HG02763 (cell line): ENCODE measurements around the gene HRH1.
"Not testable (repeated sequence)": the region's sequence is repeated elsewhere in the genome, so short reads cannot be mapped to it uniquely, and the experiment has no call there.

ENCODE experiments used
- ATAC-seq: cut with Tn5 transposase; IDR thresholded peaks from one replicate; pipeline ENCODE4 v1.9.1; 2021; ENCODE audit warnings: mild to moderate bottlenecking, moderate library complexity; ENCODE audit not compliant: unreplicated experiment

The HRH1 gene

GRCh38 chr3:11201251-11202019, 47.1 kb downstream of the HRH1 start:
- ATAC-seq: no peak

GRCh38 chr3:11203961-11204360, 49.7 kb downstream of the HRH1 start:
- ATAC-seq: no peak

GRCh38 chr3:11204697-11205348, 50.5 kb downstream of the HRH1 start:
- ATAC-seq: no peak

- not testable (repeated sequence) for ATAC-seq
Observed at GRCh38 chr3:11205881-11206280, 51.6 kb downstream of the HRH1 start.

GRCh38 chr3:11206316-11206715, 52.0 kb downstream of the HRH1 start:
- no peak for ATAC-seq

GRCh38 chr3:11206953-11207352, 52.7 kb downstream of the HRH1 start:
- ATAC-seq: no peak

GRCh38 chr3:11211531-11212298, 57.4 kb downstream of the HRH1 start:
- ATAC-seq: no peak

- ATAC-seq: no peak
Observed at GRCh38 chr3:11212299-11212608, 58.0 kb downstream of the HRH1 start.

- ATAC-seq: no peak
Observed at GRCh38 chr3:11212784-11213183, 58.5 kb downstream of the HRH1 start.

GRCh38 chr3:11213810-11214450, 59.6 kb downstream of the HRH1 start:
- ATAC-seq: no peak

- ATAC-seq: no peak
Observed at GRCh38 chr3:11214451-11214978, 60.2 kb downstream of the HRH1 start.

- not testable (repeated sequence) for ATAC-seq
Observed at GRCh38 chr3:11217370-11217769, 63.1 kb downstream of the HRH1 start.

- no peak for ATAC-seq
Observed at GRCh38 chr3:11220230-11220629, 65.9 kb downstream of the HRH1 start.

GRCh38 chr3:11221818-11222415, 67.6 kb downstream of the HRH1 start:
- ATAC-seq: no peak

- ATAC-seq: no peak
Observed at GRCh38 chr3:11224010-11224409, 69.7 kb downstream of the HRH1 start.

GRCh38 chr3:11224870-11225229, 70.6 kb downstream of the HRH1 start:
- ATAC-seq: no peak

- ATAC-seq: no peak
Observed at GRCh38 chr3:11226042-11226370, 71.7 kb downstream of the HRH1 start.

GRCh38 chr3:11228041-11228440, 73.7 kb downstream of the HRH1 start:
- no peak for ATAC-seq

GRCh38 chr3:11230125-11230524, 75.8 kb downstream of the HRH1 start:
- ATAC-seq: no peak

- no peak for ATAC-seq
Observed at GRCh38 chr3:11230832-11231231, 76.5 kb downstream of the HRH1 start.

GRCh38 chr3:11235385-11235784, 81.1 kb downstream of the HRH1 start:
- ATAC-seq: no peak
